Chondrocyte (in vitro differentiated cells): ENCODE data around the gene CDK2AP2. TPM values are rescaled to one million over a fixed set of nuclear protein-coding genes. Genes with fewer than 3 reads are reported as not detected.
A peak's percentile ranks its signal among the peaks of the same experiment; 100 is the strongest.
"Not testable (repeated sequence)": the region's sequence is repeated elsewhere in the genome, so short reads cannot be mapped to it uniquely, and the experiment has no call there.

ENCODE experiments used
- DNase-seq: peaks from one replicate; pipeline ENCODE4 v3.0.0; 2021; ENCODE audit warnings: mixed read lengths, low spot score
- H3K27ac Mint-ChIP-seq: one replicate; pipeline ENCODE4 v1.8.0; 2021; ENCODE audit warnings: mild to moderate bottlenecking, moderate library complexity, mixed read lengths; ENCODE audit not compliant: unreplicated experiment
- H3K27me3 Mint-ChIP-seq: 2 replicates; pipeline ENCODE4 v1.8.0; 2021; ENCODE audit warnings: low read depth, mixed read lengths
- H3K36me3 Mint-ChIP-seq: 2 replicates; pipeline ENCODE4 v1.8.0; 2021; ENCODE audit warnings: low read depth, mixed read lengths
- H3K4me1 Mint-ChIP-seq: 2 replicates; pipeline ENCODE4 v1.8.0; 2021; ENCODE audit warnings: low read depth, mild to moderate bottlenecking, mixed read lengths
- H3K4me3 Mint-ChIP-seq: one replicate; pipeline ENCODE4 v1.8.0; 2021; ENCODE audit warnings: mild to moderate bottlenecking, moderate library complexity, mixed read lengths; ENCODE audit not compliant: unreplicated experiment
- H3K9me3 Mint-ChIP-seq: 2 replicates; pipeline ENCODE4 v1.8.0; 2021; ENCODE audit warnings: low read depth, mixed read lengths
- total RNA-seq: library from RNA; stranded (reverse); gene quantifications from 3 replicates; pipeline ENCODE4 v1.2.1, GENCODE V29; 2021
- TF ChIP-seq, protein P1 (sequence below): fragments of 200-600 bp; sonication (generic); IDR thresholded peaks from 2 replicates; pipeline ENCODE4 v1.5.0; 2021; ENCODE audit warnings: antibody characterized with exemption, mild to moderate bottlenecking, moderate library complexity

Gene CDK2AP2
- total RNA-seq, 1 donor from 2014 or later: 42.5 TPM

DNA sequence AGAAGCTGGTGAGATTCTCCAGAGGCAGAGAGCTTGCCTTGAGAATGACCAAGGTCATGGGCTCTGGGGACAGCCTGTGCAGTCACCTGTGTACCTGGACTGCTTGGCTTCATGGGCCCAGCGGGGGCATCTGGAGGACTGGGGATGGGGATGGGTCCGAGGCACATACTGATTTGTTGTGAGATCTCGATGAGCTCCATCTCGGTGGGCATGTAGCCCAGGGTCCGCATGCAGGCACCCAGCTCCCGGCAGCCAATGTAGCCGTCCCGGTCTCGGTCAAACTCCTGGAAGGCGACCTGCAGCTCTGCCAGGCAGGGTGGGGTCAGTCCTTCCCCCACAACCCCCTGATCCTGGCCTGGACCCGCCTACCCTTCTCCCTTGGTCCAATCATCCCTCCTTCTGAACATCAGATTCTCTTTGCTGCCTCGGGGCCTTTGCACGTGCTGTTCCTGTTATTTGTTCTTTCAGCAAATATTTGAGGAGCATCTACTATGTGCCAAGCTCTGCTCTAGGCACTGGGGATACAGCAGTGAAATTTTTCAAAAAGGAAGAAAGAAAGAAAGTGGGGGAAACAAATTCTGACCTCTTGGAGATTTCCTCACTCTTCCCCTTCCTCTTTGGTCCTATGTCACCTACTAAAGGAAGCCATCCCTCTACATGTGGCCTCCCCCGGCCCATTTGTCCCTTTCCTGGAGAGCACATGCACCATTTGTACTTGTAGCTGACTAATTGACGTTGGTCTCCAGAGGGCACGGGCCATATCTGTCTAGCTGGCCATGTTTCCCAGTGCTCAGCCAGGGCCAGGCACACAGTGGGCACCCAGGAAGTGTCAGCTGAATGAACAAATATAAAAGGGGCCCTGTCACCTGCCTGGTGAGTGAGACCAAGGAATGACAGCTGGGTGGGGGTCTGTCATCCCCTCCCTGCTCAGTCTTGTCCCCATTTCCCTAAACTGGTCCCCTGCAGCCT lies 13.2 kb upstream of the CDK2AP2 start:
- Mint-ChIP-seq H3K9me3 (no peaks in the 10 kb centered on the region), H3K4me1 (no peaks in the 10 kb centered on the region), H3K27me3 (peaks cover 6% of the 10 kb centered on the region), H3K4me3 (no peak overlapping the region), H3K27ac (no peak overlapping the region), H3K36me3 (no peaks in the 10 kb centered on the region)
- TF ChIP-seq, protein P1, sequence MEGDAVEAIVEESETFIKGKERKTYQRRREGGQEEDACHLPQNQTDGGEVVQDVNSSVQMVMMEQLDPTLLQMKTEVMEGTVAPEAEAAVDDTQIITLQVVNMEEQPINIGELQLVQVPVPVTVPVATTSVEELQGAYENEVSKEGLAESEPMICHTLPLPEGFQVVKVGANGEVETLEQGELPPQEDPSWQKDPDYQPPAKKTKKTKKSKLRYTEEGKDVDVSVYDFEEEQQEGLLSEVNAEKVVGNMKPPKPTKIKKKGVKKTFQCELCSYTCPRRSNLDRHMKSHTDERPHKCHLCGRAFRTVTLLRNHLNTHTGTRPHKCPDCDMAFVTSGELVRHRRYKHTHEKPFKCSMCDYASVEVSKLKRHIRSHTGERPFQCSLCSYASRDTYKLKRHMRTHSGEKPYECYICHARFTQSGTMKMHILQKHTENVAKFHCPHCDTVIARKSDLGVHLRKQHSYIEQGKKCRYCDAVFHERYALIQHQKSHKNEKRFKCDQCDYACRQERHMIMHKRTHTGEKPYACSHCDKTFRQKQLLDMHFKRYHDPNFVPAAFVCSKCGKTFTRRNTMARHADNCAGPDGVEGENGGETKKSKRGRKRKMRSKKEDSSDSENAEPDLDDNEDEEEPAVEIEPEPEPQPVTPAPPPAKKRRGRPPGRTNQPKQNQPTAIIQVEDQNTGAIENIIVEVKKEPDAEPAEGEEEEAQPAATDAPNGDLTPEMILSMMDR: no peak
- no peak for DNase-seq

DNA sequence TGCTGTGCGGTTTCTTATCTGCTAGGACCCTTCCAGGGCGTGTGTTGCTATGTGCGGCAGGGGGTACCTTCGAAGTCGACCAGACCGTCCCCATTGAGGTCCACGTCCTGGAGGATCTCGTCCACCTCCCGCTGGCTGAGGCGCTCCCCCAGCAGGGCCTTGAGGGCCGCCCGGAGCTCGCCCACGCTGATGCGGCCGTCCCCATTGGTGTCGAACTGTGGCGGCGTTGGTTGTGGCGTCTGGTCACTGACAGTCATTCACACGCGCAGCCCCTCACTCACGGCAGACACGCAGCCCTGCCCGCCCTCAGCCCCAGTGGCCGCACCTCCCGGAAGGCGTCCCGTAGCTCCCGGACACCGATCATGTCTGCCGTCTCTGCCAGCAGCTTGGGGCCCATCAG lies 11.8 kb upstream of the CDK2AP2 start:
- peak; percentile 90 for DNase-seq
- Mint-ChIP-seq H3K36me3 (no peaks in the 10 kb centered on the region), H3K27me3 (peaks cover 5% of the 10 kb centered on the region), H3K9me3 (no peaks in the 10 kb centered on the region), H3K27ac (no peak overlapping the region), H3K4me1 (no peaks in the 10 kb centered on the region), H3K4me3 (no peak overlapping the region)
- TF ChIP-seq, protein P1: no peak

DNA sequence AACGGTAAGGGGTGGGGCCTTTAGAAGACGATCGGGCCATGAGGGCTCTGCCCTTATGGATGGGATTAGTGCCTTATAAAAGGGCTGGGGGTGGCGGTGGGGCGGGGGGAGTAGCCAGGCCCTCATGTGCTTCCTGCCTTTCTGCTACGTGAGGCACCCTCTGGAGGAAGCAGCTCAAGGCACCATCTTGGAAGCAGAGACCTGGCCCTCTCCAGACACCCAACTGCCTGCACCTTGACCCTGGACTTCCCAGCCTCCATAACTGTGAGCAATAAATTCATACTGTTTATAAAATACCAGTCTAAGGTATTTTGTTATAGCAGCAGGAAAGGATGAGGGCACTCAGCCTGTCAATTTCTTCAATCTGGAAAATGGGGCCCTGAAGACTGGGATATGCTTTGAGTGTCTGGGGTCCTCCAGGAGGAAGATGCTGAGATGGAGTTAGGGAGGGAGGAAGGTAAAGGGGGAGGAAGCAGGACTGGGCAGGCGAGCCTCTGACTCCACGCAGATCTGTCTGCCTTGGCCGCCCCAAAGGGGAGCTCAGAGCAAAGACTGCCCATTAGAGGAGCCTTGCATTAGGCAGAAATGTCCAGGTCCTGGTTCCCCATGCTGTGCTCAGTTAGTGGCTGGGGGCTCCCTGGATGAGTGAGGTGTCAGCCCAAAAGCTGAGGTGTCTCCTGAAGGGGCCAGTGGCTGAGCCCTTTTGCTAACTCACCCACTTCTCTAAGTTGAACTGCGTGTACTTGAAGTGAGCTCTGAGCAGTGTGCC lies 10.0 kb upstream of the CDK2AP2 start:
- H3K36me3 Mint-ChIP-seq: no peaks in the 10 kb centered on the region
- H3K4me1 Mint-ChIP-seq: no peaks in the 10 kb centered on the region
- TF ChIP-seq, protein P1: no peak

DNA sequence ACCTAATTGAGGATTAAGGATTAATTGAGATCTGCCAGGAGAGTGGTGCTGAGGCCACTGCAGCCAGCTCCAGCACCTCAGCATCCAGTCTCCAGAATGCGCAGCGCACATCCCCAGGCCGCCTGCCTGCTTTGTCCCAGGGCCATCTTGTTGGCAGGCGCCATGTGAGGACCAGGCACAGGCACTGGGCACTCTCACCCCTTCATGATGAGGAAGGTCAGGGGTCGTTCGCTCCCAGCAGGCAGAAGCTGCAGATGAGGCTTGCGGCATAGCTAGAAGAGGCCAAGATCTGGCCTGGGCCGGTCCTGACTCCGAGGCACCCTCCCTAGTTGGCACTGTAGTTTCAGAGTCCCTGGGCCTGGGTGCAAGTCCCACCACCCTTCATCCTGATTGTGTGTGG lies 8.8 kb upstream of the CDK2AP2 start:
- Mint-ChIP-seq H3K4me1 (no peaks in the 10 kb centered on the region), H3K36me3 (no peaks in the 10 kb centered on the region), H3K9me3 (no peaks in the 10 kb centered on the region), H3K27ac (no peak overlapping the region), H3K27me3 (peaks cover 4% of the 10 kb centered on the region), H3K4me3 (no peak overlapping the region)
- DNase-seq: no peak
- TF ChIP-seq, protein P1: no peak

More for the DNA sequence above, 10.0 kb upstream of the CDK2AP2 start:
- no peak overlapping the region for H3K27ac Mint-ChIP-seq
- no peak overlapping the region for H3K4me3 Mint-ChIP-seq
- H3K9me3 Mint-ChIP-seq: no peaks in the 10 kb centered on the region
- no peak for DNase-seq
- H3K27me3 Mint-ChIP-seq: peaks cover 4% of the 10 kb centered on the region

DNA sequence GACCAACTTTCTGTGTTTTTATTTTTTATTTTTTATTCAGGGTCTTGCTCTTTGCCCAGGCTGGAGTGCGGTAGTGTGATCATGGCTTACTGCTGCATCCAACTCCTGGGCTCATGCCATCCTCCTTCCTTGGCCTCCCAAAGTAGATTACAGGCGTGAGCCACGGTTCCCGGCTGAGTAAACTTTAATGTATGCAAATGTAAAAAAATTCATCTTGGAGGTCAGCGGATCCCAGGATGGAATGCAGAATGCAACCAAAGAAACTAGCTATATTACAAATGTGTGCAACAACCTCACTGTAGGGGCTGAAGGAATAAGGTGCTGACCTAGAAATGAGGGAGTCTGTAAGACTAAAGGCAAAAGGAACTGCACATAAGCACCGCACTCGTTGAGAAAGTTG lies 6.2 kb upstream of the CDK2AP2 start:
- no peak overlapping the region for H3K4me3 Mint-ChIP-seq
- peaks cover 4% of the 10 kb centered on the region for H3K27me3 Mint-ChIP-seq
- H3K4me1 Mint-ChIP-seq: peaks cover 2% of the 10 kb centered on the region
- TF ChIP-seq, protein P1: no peak
- H3K36me3 Mint-ChIP-seq: no peaks in the 10 kb centered on the region
- no peak for DNase-seq
- H3K9me3 Mint-ChIP-seq: no peaks in the 10 kb centered on the region
- no peak overlapping the region for H3K27ac Mint-ChIP-seq

GRCh38 chr11:67511558-67511957 lies 3.6 kb upstream of the CDK2AP2 start:
- H3K36me3 Mint-ChIP-seq, H3K9me3 Mint-ChIP-seq, H3K27me3 Mint-ChIP-seq, H3K4me3 Mint-ChIP-seq, H3K27ac Mint-ChIP-seq: not testable (repeated sequence)
- peak; percentile 26 for DNase-seq
- peaks cover 20% of the 10 kb centered on the region for H3K4me1 Mint-ChIP-seq
